HCT116 (cell line): Measurements from ENCODE around the gene SVIL. TPM values are rescaled to one million over a fixed set of nuclear protein-coding genes. Genes with fewer than 3 reads are reported as not detected.

Experiments
- ATAC-seq: fragments of 200-7000 bp; cut with Tn5 transposase; 2 replicates; pipeline ENCODE4 v1.9.1; 2020; ENCODE audit warnings: mild to moderate bottlenecking, moderate library complexity
- BruUV-seq: library from RNA; stranded (reverse); fragments of 400-500 nt; replicated peaks from 2 replicates; lab custom pipeline; 2021; lab: Mats Ljungman, UMichigan
- CTCF ChIA-PET: fragments of 300-600 bp; sonication (Branson Sonifier 250); formaldehyde crosslinking; loops from one replicate; lab custom pipeline; 2021; ENCODE audit warnings: antibody characterized with exemption; lab: Charles Lee
- POLR2A ChIA-PET: fragments of 300-600, 350-600 bp; sonication (Branson Sonifier 250); formaldehyde crosslinking; loops from one replicate; lab custom pipeline; 2021; ENCODE audit warnings: antibody characterized with exemption; lab: Charles Lee
- RAD21 ChIA-PET, 2 experiments: fragments of 300-600 bp; sonication (Branson Sonifier 250); formaldehyde crosslinking; loops; one replicate each; lab custom pipeline; 2023; ENCODE audit warnings: low total read pairs in 2 of 2; ENCODE audit not compliant: uncharacterized antibody in 2 of 2, unreplicated experiment in 2 of 2, low non-redundant PET in 1 of 2; lab: Charles Lee
- DNase-seq: peaks from one replicate; pipeline ENCODE4 v3.0.0-alpha.2; 2010; ENCODE audit warnings: low read depth, low spot score
- H2AFZ ChIP-seq: fragments of 200-600 bp; shearing (Covaris generic), sonication (generic); 2 replicates; pipeline ENCODE4 v1.6.1; 2017; ENCODE audit warnings: low read depth, mixed run types, mixed read lengths, antibody characterized with exemption, low read length; ENCODE audit not compliant: poor library complexity, severe bottlenecking
- H3K27ac ChIP-seq: 2 replicates; pipeline ENCODE4 v1.5.1; 2012; ENCODE audit warnings: low read depth, low read length
- H3K27me3 ChIP-seq: fragments of 200-600 bp; sonication (generic); 2 replicates; pipeline ENCODE4 v1.6.1; 2016; ENCODE audit warnings: mixed run types, low read length, mixed read lengths; ENCODE audit not compliant: insufficient read depth
- H3K36me3 ChIP-seq, 2 experiments: fragments of 200-500 bp in 1 of 2; fragments of 200-600 bp in 1 of 2; sonication (Bioruptor generic) in 1 of 2; sonication (generic) in 1 of 2; 2 replicates each; pipeline versions ENCODE4 v1.5.1 to v1.6.1; 2014 to 2016; ENCODE audit warnings: low read length in 2 of 2, inconsistent platforms in 1 of 2, mixed read lengths in 1 of 2, mixed run types in 1 of 2; ENCODE audit not compliant: insufficient read depth in 2 of 2, control insufficient read depth in 1 of 2
- H3K4me1 ChIP-seq, 2 experiments: fragments of 200-600 bp in 1 of 2; sonication (generic) in 1 of 2; 2 replicates each; pipeline versions ENCODE4 v1.5.1 to v1.6.1; 2012 to 2017; ENCODE audit warnings: low read length in 2 of 2, inconsistent platforms in 1 of 2, mild to moderate bottlenecking in 1 of 2, mixed read lengths in 1 of 2, mixed run types in 1 of 2, moderate library complexity in 1 of 2; ENCODE audit not compliant: insufficient read depth in 2 of 2, control insufficient read depth in 1 of 2
- H3K4me2 ChIP-seq: fragments of 200-600 bp; sonication (generic); 2 replicates; pipeline ENCODE4 v1.6.1; 2017; ENCODE audit warnings: mixed run types, low read length, mixed read lengths
- H3K4me3 ChIP-seq, 2 experiments: fragments of 200-600 bp in 1 of 2; sonication (generic) in 1 of 2; replicated peaks in 1 of 2; 2 replicates each; pipeline ENCODE4 v1.5.1; 2011 to 2016; ENCODE audit warnings: low read length in 2 of 2, control low read depth in 1 of 2, low read depth in 1 of 2, mild to moderate bottlenecking in 1 of 2, mixed read lengths in 1 of 2, mixed run types in 1 of 2
- H3K79me2 ChIP-seq: fragments of 200-600 bp; sonication (generic); 2 replicates; pipeline ENCODE4 v1.6.1; 2017; ENCODE audit warnings: mild to moderate bottlenecking, mixed run types, low read length, moderate library complexity, mixed read lengths; ENCODE audit not compliant: insufficient read depth
- H3K9ac ChIP-seq: fragments of 200-600 bp; sonication (generic); 2 replicates; pipeline ENCODE4 v1.6.1; 2016; ENCODE audit warnings: low read length, mixed read lengths
- H3K9me2 ChIP-seq: fragments of 200-600 bp; sonication (generic), shearing (Covaris generic); 2 replicates; pipeline ENCODE4 v1.6.1; 2017; ENCODE audit warnings: mixed run types, mild to moderate bottlenecking, moderate library complexity; ENCODE audit not compliant: insufficient read depth
- H3K9me3 ChIP-seq, 2 experiments: fragments of 200-500 bp in 1 of 2; fragments of 200-600 bp in 1 of 2; sonication (Bioruptor generic) in 1 of 2; sonication (generic) in 1 of 2; 2 replicates each; pipeline ENCODE4 v1.6.1; 2014 to 2017; ENCODE audit warnings: low read length in 2 of 2, mixed read lengths in 2 of 2, inconsistent platforms in 1 of 2, low read depth in 1 of 2, mild to moderate bottlenecking in 1 of 2, mixed run types in 1 of 2, moderate library complexity in 1 of 2; ENCODE audit not compliant: control insufficient read depth in 1 of 2, insufficient read depth in 1 of 2
- H4K20me1 ChIP-seq: fragments of 200-600 bp; sonication (generic), shearing (Covaris generic); 2 replicates; pipeline ENCODE4 v1.6.1; 2017; ENCODE audit warnings: mixed run types, mild to moderate bottlenecking, moderate library complexity; ENCODE audit not compliant: insufficient read depth
- ATF3 ChIP-seq: IDR thresholded peaks from 2 replicates; pipeline ENCODE4 v1.6.1; 2012
- CBX3 ChIP-seq: IDR thresholded peaks from 2 replicates; pipeline ENCODE4 v1.6.1; 2012; ENCODE audit warnings: low read depth
- CEBPB ChIP-seq: IDR thresholded peaks from 2 replicates; pipeline ENCODE4 v1.6.1; 2012; ENCODE audit warnings: low read depth
- EGR1 ChIP-seq: IDR thresholded peaks from 2 replicates; pipeline ENCODE4 v1.6.1; 2012; ENCODE audit warnings: low read depth
- EZH2 ChIP-seq: fragments of 200-600 bp; sonication (generic); IDR thresholded peaks from 2 replicates; pipeline ENCODE4 v1.6.1; 2017; ENCODE audit warnings: antibody characterized with exemption, mixed run types
- EZH2phosphoT487 ChIP-seq: fragments of 200-600 bp; IDR thresholded peaks from 2 replicates; pipeline ENCODE4 v1.6.1; 2018; ENCODE audit warnings: antibody characterized with exemption, borderline replicate concordance
- FOSL1 ChIP-seq: IDR thresholded peaks from 2 replicates; pipeline ENCODE4 v1.6.1; 2012; ENCODE audit warnings: low read depth
- POLR2A ChIP-seq: IDR thresholded peaks from 2 replicates; pipeline ENCODE4 v1.7.0; 2011; ENCODE audit warnings: borderline replicate concordance; ENCODE audit not compliant: insufficient read depth, insufficient read length; ENCODE audit errors: extremely low read depth
- POLR2AphosphoS5 ChIP-seq: IDR thresholded peaks from 2 replicates; pipeline ENCODE4 v1.6.1; 2011; ENCODE audit warnings: mild to moderate bottlenecking, low read depth, low read length, moderate library complexity
- RAD21 ChIP-seq: IDR thresholded peaks from 2 replicates; pipeline ENCODE4 v1.6.1; 2012; ENCODE audit warnings: low read depth, mild to moderate bottlenecking
- SIN3A ChIP-seq: IDR thresholded peaks from 2 replicates; pipeline ENCODE4 v1.6.1; 2012; ENCODE audit warnings: low read depth
- SP1 ChIP-seq: IDR thresholded peaks from 2 replicates; pipeline ENCODE4 v1.6.1; 2012; ENCODE audit warnings: low read depth
- SRF ChIP-seq: IDR thresholded peaks from 2 replicates; pipeline ENCODE4 v1.6.1; 2012; ENCODE audit warnings: low read depth
- YY1 ChIP-seq: IDR thresholded peaks from 2 replicates; pipeline ENCODE4 v1.6.1; 2011; ENCODE audit warnings: low read length, low read depth, moderate library complexity, mild to moderate bottlenecking; ENCODE audit not compliant: insufficient replicate concordance; ENCODE audit errors: extremely low read depth
- intact Hi-C: fragments of 100-400 bp; cut with micrococcal nuclease; formaldehyde crosslinking; loops from 2 replicates; pipeline ENCODE4 v1.10.0; 2022
- total RNA-seq: library from RNA; stranded (reverse); gene quantifications from one replicate; pipeline ENCODE4 v1.2.1, GENCODE V29; 2021; ENCODE audit not compliant: unreplicated experiment
- TF ChIP-seq, protein P1 (sequence below): IDR thresholded peaks from 2 replicates; pipeline ENCODE4 v1.6.1; 2012; ENCODE audit warnings: low read depth
- TF ChIP-seq, protein P2 (sequence below), 3 experiments: fragments of 200-600 bp in 1 of 3; sonication (generic) in 1 of 3; IDR thresholded peaks in 2 of 3; conservative IDR thresholded peaks in 1 of 3; 2 replicates each; pipeline ENCODE4 v1.5.1; 2012 to 2017; ENCODE audit warnings: low read depth in 2 of 3, low read length in 2 of 3, antibody characterized with exemption in 1 of 3, borderline replicate concordance in 1 of 3, control low read depth in 1 of 3, mild to moderate bottlenecking in 1 of 3, mixed read lengths in 1 of 3, mixed run types in 1 of 3, moderate library complexity in 1 of 3; ENCODE audit not compliant: insufficient read depth in 1 of 3
- TF ChIP-seq, protein P3 (sequence below): IDR thresholded peaks from 2 replicates; pipeline ENCODE4 v1.6.1; 2012
- TF ChIP-seq, protein P4 (sequence below): IDR thresholded peaks from 2 replicates; pipeline ENCODE4 v1.6.1; 2011; ENCODE audit warnings: mild to moderate bottlenecking, low read length, moderate library complexity; ENCODE audit not compliant: insufficient replicate concordance; ENCODE audit errors: extremely low read depth

Gene SVIL
- total RNA-seq, 1 experiment from 2014 or later = 27.0 TPM

- TF ChIP-seq POLR2AphosphoS5 (no peak), EGR1 (no peak), SRF (no peak), EZH2phosphoT487 (no peak), EZH2 (no peak), CEBPB (no peak), YY1 (no peak), RAD21 (no peak), SP1 (no peak), SIN3A (no peak), ATF3 (no peak), FOSL1 (no peak), POLR2A (no peak), CBX3 (no peak)
- TF ChIP-seq, protein P1, sequence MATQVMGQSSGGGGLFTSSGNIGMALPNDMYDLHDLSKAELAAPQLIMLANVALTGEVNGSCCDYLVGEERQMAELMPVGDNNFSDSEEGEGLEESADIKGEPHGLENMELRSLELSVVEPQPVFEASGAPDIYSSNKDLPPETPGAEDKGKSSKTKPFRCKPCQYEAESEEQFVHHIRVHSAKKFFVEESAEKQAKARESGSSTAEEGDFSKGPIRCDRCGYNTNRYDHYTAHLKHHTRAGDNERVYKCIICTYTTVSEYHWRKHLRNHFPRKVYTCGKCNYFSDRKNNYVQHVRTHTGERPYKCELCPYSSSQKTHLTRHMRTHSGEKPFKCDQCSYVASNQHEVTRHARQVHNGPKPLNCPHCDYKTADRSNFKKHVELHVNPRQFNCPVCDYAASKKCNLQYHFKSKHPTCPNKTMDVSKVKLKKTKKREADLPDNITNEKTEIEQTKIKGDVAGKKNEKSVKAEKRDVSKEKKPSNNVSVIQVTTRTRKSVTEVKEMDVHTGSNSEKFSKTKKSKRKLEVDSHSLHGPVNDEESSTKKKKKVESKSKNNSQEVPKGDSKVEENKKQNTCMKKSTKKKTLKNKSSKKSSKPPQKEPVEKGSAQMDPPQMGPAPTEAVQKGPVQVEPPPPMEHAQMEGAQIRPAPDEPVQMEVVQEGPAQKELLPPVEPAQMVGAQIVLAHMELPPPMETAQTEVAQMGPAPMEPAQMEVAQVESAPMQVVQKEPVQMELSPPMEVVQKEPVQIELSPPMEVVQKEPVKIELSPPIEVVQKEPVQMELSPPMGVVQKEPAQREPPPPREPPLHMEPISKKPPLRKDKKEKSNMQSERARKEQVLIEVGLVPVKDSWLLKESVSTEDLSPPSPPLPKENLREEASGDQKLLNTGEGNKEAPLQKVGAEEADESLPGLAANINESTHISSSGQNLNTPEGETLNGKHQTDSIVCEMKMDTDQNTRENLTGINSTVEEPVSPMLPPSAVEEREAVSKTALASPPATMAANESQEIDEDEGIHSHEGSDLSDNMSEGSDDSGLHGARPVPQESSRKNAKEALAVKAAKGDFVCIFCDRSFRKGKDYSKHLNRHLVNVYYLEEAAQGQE = no peak
- TF ChIP-seq, protein P2, sequence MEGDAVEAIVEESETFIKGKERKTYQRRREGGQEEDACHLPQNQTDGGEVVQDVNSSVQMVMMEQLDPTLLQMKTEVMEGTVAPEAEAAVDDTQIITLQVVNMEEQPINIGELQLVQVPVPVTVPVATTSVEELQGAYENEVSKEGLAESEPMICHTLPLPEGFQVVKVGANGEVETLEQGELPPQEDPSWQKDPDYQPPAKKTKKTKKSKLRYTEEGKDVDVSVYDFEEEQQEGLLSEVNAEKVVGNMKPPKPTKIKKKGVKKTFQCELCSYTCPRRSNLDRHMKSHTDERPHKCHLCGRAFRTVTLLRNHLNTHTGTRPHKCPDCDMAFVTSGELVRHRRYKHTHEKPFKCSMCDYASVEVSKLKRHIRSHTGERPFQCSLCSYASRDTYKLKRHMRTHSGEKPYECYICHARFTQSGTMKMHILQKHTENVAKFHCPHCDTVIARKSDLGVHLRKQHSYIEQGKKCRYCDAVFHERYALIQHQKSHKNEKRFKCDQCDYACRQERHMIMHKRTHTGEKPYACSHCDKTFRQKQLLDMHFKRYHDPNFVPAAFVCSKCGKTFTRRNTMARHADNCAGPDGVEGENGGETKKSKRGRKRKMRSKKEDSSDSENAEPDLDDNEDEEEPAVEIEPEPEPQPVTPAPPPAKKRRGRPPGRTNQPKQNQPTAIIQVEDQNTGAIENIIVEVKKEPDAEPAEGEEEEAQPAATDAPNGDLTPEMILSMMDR (IDR thresholded peaks at IDR 0.05 in 2 of 3, conservative IDR thresholded peaks at IDR 0.05 in 1 of 3; ENCODE audit: borderline replicate concordance in 1 of 3, insufficient read depth in 1 of 3, low read depth in 2 of 3, low read length in 2 of 3) = no peak
- TF ChIP-seq, protein P3, sequence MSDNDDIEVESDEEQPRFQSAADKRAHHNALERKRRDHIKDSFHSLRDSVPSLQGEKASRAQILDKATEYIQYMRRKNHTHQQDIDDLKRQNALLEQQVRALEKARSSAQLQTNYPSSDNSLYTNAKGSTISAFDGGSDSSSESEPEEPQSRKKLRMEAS = no peak
- TF ChIP-seq, protein P4, sequence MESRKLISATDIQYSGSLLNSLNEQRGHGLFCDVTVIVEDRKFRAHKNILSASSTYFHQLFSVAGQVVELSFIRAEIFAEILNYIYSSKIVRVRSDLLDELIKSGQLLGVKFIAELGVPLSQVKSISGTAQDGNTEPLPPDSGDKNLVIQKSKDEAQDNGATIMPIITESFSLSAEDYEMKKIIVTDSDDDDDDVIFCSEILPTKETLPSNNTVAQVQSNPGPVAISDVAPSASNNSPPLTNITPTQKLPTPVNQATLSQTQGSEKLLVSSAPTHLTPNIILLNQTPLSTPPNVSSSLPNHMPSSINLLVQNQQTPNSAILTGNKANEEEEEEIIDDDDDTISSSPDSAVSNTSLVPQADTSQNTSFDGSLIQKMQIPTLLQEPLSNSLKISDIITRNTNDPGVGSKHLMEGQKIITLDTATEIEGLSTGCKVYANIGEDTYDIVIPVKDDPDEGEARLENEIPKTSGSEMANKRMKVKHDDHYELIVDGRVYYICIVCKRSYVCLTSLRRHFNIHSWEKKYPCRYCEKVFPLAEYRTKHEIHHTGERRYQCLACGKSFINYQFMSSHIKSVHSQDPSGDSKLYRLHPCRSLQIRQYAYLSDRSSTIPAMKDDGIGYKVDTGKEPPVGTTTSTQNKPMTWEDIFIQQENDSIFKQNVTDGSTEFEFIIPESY = no peak
Observed at GRCh38 chr10:29607576-29607975, 27.2 kb downstream of the SVIL start.

More at GRCh38 chr10:29607576-29607975, 27.2 kb downstream of the SVIL start:
- ChIA-PET RAD21 (no interaction called here), CTCF (interaction anchor here (1.1 kb wide), 1 partner anchor 18 kb away, joined by 3 read pairs; no protein-coding TSS in a partner anchor), POLR2A (no interaction called here)
- no peak overlapping the region for H3K27ac ChIP-seq
- H3K4me1 ChIP-seq = no peaks in the 10 kb centered on the region
- BruUV-seq = no TSS peak
- no peaks in the 10 kb centered on the region for H3K9me2 ChIP-seq
- intact Hi-C loops = no loop called here
- ATAC-seq = no peak
- DNase-seq = no peak
- H3K36me3 ChIP-seq = no peaks in the 10 kb centered on the region
- no peak overlapping the region for H3K4me2 ChIP-seq
- no peak overlapping the region for H3K4me3 ChIP-seq
- H3K79me2 ChIP-seq = no peaks in the 10 kb centered on the region
- no peaks in the 10 kb centered on the region for H4K20me1 ChIP-seq
- no peak overlapping the region for H3K9ac ChIP-seq
- H3K9me3 ChIP-seq = no peaks in the 10 kb centered on the region
- no peak overlapping the region for H2AFZ ChIP-seq
- H3K27me3 ChIP-seq = no peaks in the 10 kb centered on the region
